ENCODE data around the gene RAD21L1.

GRCh38 chr20:1184260-1184637, 41.6 kb upstream of the RAD21L1 start:
- TF ChIP-seq ZNF274 (IDR thresholded peaks at IDR 0.05; ENCODE audit: low read depth, low read length), result no peak
- no peak for TF ChIP-seq SUZ12 (IDR thresholded peaks at IDR 0.05; ENCODE audit: extremely low read depth, insufficient read depth, insufficient read length)
- no peak for TF ChIP-seq YY1 (IDR thresholded peaks at IDR 0.05; ENCODE audit: insufficient read depth, insufficient read length)

All from NT2/D1 (cell line).